HK-2 (cell line): Measurements from ENCODE around the gene SERPINB5.

Experiments used
- DNase-seq: peaks from one replicate; pipeline ENCODE4 v3.0.0-alpha.2; 2018; ENCODE audit not compliant: unreplicated experiment

SERPINB5 gene

DNA sequence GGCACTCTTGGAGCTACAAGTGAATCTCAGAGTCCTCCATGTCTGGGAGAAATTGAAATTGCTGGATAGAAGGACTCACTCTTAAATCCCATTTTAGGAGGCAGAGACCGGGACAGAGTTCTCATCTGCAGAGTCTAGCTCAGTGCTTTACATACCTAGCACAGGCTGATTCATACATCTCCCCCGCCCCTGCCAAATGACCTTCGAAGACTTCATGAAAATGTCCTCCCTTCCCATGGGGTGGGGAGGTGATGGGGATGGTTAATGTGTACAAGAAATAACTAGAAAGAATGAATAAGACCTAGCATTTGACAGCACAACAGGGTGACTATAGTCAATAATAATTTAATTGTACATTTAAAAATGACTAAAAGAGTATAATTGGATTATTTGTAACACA is 8.2 kb upstream of the SERPINB5 start:
- no peak for DNase-seq

DNA sequence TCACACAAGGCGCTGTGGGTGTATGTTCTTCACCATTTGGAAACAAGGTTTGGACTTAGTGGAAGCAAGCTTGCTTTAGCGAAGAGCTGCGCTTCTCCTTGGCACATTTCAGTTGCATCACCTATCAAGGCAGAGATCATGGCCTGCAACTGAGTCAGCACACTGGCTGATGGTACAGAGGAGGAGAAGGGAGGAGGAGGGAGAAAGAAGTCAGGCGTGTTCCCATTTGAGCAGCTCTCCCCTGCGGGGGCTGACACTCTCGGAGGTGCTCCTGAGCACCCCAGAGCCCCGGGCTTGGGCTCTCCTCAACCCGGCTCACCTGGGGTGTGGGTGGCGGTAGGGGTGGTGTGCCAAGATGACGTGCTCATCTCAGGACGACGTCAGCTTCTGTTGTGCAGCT is 6.0 kb upstream of the SERPINB5 start:
- no peak for DNase-seq

DNA sequence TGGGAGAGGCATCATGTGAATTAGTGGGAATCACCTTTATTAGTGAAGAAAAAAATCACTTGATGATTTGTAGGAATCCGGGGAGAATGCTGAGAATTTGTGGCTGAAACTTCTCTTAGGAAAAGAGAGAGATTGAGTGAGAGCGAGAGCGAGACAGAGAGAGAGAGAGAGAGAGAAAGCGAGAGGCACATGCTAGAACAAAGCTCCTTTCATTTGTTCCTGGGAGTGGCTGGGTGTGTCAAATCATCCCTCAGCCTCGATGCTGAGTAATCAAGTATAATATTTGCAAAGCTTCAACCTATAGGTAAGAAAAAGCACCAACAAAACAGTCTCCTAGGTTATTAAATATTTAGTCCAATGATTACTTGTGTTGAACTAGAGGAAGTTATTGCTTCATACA is 4.4 kb upstream of the SERPINB5 start:
- no peak for DNase-seq

DNA sequence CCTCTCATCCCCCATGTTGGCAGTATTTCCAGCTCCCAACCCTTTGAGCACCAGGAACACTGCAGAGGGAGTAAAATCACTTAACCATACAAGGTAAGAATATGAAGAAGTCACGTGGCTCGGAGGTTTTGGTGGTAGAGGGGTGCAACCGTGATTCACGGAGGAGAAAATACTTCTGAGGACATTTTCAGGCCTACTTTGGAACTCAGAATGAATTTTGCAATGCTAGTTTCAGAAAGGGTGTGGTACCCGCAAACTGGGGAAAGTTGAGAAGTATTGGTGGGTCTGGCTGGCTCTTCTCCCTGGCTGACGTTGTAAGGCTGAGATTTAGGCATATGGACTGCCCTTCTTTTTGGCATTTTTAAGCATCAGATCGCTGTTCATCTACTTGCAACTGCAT is 442 bp downstream of the SERPINB5 start:
- DNase-seq = no peak

DNA sequence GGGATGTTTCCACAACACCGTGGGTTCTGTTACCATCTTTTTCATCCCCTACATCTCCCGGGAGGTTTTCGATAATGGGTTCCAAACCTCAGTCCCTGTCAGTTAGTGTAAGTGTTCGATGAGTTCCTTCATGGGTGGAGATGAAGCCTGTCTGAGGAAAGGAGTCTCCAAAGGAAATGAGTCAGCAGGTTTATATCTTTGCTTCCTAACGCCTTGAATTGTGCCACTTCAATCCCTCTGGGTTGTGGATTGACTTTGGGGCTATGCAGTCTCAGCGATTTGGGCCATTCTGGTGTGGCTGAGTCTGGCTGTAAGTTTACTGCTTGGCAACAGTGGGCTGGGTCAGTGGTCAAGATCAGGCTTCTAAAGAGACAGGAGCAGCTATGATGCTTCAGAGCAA is 1.2 kb downstream of the SERPINB5 start:
- DNase-seq = no peak

DNA sequence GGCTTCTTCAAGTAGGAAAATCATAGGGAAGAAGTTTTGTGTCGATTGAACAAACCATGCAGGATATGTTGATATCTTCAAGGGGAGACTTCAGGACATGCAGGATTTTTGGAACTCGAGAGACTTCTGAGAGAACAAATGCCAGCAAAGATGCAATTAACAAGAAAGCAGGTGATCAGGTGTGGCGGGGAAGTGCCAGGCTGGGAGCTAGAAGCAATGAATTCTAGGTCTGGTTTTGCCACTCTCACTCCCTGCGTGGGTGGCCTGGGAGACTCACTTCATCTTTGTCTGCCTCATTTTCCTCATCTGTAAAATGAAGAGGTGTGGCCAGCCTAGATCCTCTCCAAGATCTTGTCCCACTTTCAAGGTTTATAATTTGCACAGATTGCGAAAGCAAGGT is 3.1 kb downstream of the SERPINB5 start:
- no peak for DNase-seq

DNA sequence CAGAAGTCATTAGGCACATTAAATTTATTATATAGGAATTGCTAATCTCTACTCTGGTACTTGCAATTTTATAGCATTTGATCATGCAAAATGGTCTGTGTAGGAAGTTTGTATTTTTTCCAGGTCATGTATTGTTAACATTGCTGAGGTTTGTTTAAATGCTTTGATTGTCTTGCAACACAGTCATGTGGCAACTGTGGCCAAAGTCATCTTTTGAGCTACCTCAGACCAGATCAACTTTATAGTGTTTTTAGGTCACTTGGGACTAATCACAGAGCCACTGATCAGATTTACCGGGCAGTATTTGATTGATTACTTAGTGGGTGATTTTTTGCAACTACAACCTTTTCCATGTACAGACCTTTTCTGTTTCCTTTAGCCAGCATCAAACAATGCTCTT is 3.7 kb downstream of the SERPINB5 start:
- DNase-seq = no peak

DNA sequence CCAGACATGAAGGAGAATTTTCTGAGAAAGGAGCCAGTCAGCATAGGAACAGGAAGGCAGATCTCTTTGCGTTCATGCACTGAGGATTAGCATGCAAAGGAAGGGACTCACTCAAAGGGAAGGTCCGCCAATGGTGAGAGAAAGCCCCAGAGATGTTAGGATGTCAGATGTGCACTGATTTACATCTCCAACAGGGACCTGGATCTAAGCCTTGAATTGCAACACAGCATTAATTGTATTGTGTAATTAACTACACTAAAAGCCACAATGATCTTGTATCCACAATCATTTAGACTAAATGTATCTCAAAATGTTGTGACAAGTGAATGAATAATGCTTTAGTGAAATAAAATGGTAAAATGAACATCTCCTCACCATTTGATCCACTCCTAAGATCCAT is 4.2 kb downstream of the SERPINB5 start:
- DNase-seq = no peak

DNA sequence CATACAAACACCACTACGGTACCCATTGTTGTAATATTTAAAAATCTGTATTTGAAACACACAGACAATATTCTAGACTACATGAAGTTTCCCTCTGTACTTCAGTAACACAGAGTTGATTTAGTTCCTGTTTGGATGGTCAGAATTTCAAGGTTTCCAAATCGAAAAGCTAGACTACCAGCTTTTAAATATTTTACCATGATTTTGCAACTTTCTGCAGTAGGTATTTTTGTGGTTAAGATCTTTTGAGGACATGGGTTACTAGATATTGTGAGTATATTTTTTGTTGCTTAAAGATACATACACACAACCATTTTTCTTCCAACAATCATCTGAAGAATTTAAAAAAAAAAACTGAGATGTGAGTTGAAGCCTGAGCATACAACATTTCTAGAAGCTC is 10.9 kb downstream of the SERPINB5 start:
- DNase-seq = no peak

DNA sequence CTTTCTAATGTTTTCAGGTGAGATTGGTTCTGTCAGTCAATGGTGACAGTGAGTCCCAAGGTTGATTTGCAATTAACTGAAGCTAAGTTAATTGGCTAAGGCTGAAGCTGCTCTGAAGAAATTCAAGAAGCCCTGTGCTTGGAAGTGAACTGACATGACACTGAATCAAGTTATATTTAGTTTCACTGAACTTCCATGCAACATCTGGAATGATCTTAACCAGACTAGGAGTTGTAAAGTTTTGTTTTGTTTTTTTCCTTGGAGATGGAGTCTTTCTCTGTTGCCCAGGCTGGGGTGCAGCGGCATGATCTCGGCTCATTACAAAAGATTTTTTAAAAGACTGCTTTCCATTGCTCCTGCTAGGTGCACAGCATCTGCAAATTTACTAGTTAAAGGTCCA is 11.4 kb downstream of the SERPINB5 start:
- no peak for DNase-seq

DNA sequence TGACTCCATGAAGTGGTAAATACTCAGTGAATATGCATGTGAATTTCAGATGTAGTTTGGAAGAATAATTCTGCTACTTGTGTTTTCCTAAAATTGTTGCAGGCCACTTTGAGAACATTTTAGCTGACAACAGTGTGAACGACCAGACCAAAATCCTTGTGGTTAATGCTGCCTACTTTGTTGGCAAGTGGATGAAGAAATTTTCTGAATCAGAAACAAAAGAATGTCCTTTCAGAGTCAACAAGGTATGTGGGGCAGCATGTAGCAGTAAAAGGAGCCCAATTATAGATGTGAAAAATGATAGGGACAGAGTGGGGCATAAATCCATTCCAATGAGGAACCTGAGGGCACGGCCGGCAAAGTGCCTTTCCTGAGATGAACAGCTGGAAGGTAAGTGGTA is 16.1 kb downstream of the SERPINB5 start:
- no peak for DNase-seq

DNA sequence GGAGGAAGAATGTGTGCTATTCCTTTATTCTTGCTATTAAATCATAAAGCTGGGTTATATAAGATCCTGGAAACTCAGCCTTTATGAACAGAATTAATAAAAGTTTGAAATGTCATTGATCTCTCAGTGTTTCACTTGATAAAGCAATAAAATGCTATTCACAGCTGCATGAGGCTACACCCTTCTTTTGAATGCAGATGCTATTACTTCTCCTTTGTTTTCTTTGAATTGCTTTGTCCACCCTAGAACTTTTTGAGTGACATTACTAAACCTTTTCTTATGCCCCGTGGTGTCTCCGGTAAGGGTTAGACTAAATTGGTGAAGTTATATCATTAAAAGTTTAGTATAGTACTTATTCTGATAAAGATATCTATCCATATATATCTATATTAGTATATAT is 18.9 kb downstream of the SERPINB5 start:
- no peak for DNase-seq

DNA sequence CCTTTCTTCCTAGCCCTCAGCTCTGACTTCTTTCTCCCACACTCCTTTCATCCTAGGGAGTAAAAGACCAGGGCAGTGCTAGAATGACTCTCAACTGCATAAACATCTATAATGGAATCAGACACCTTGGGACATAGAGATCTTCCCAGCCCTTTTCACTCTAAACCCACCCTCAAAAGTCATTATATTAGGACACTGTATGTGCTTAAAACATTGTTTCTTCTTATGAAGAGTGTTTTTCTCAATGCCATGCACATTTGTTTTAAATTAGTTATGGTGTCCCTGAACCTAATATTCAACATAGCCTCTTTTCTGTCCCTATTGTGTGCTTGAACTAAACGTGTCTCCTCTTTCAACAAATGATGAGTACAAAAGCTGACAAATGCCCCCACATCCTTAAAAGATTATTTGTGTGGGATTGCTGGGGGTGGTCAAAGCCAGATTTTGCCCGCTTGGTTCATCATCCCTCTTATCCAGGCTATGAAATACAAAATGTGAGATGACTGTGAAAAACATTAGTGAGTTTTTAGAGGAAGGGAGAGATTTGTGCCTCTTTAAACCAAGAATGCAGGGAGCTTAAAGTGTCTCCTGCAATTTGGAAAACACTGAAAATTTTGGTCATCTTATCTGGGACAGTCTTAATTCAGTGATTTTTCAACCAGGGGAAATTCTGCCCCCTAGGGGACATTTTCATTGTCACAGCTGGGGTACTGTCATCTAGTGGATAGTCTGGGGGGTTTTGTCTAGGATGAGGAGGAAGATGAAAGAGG is 29.0 kb downstream of the SERPINB5 start:
- no peak for DNase-seq

DNA sequence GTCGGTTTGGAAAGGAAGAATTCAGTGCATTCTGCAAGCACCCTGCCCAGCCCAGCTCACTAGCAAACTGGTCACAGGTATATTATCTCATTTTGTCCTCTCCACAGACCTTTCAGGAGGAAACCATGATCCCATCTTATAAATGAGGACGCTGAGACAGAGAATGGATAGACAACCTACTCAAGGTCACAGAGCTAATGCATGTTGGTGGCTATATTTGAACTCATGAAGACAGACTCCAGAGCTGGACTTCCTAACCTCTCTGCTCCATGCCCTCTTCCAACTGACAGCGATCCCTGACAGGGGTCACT is 29.5 kb downstream of the SERPINB5 start:
- no peak for DNase-seq

DNA sequence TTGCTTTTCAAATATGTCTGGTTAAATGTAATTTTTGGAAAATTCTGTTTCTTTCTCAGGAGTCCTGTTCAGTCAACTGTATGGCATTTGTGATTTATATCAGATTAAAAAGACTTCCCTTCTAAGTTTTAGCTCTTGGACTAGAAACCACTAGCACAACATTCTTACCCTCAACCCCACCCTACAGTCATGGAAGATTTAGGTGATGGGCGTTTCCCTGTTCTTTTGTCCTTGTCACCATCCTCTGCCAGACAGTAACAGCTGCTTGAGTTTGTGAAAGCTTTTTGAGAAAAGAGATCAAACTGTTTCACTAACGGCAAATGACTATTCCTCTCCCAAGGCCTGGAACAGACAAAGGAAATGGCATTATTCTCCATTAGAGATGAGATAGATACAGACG is 31.8 kb downstream of the SERPINB5 start:
- no peak for DNase-seq

DNA sequence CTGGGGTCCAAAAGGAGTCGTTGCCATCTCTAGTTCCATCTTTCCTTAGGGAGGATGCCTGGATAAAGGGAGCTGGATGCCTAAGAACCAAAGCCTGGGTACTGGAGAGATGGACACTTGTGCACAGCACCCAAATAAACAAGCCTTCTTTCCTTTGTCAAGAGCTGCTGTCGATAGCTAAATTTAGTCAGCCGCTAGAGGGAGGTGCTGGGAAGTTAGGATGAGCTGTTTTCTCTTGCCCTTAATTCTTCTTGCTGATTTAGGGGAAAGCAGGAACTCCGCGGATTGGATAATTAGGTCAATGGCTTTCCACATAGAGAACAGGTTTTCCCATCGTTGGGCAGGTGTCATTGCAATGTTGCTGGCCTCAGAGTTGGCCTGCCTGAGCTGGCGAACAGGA is 34.5 kb downstream of the SERPINB5 start:
- DNase-seq = peak; percentile 8

DNA sequence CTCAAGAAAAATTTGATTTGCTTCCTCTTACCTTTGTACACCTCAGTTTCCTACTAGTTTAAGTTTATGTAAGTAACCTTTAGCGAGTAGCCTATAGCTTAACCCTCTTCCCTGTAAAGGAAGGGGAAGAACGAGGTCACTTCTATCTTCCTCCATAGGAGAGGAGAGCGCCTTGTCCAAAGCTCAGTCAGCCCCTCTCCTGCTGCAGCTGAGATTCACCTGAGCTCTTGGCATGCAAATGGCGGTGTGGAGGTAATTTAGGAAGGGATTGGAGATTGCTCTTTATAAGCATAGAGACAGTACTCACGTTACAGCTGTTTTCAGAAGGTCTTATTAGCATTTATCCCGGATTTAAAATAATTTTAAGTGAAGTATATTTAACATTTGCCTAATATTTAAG is 37.6 kb downstream of the SERPINB5 start:
- DNase-seq = no peak

DNA sequence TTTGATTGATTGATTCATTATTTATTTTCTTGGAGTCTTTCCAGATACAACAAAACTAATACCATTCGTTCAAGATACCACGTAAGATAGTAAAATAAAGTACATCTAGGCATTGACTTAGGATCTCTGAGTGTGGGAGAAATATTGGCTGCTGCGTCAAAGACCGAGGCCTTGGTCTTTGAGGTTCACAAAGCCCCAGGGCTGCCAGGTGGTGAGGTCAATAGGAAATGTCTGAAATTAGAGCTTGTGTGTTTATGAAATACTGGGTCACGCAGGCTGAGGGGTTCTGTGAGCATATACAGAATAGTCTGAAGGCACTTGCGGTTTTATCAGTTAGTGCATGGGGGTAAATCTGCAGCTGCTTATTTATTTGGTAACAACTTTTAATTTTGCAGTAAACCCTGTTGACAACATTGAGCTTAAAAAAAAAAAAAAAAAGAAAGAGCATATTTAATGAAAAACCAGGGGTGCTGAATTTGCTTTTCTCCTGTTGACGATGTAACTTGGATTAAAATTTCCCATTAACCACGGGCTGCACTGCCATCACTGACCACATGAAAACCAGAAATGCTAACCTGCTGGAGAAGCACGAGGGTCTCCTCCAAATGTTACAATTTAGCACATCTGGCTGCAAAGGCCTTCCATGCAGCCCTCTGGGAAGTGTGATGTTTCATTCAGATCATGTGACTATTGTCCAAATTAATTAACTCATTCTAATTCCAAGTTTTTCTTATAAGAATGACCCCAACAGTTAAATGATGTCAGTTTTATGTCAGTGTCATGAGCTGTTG is 38.3 kb downstream of the SERPINB5 start:
- no peak for DNase-seq

DNA sequence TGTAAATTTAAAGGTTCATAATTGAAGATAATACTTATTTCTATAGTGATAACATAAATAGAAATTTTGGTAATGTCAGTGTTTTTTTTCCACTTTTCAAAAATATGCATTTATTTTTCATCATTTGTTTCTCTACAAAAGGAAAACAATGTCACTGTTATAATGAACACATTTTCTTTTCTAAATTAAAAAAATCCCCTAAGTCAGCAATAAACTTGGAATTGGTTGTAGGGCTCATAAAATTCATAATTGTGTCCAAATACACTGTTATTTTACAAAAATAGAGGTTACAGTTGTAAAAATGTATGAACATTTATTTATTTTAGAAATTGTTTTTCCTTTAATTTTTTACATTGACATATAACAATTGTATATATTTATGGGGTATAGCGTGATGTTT is 39.0 kb downstream of the SERPINB5 start:
- DNase-seq = no peak

DNA sequence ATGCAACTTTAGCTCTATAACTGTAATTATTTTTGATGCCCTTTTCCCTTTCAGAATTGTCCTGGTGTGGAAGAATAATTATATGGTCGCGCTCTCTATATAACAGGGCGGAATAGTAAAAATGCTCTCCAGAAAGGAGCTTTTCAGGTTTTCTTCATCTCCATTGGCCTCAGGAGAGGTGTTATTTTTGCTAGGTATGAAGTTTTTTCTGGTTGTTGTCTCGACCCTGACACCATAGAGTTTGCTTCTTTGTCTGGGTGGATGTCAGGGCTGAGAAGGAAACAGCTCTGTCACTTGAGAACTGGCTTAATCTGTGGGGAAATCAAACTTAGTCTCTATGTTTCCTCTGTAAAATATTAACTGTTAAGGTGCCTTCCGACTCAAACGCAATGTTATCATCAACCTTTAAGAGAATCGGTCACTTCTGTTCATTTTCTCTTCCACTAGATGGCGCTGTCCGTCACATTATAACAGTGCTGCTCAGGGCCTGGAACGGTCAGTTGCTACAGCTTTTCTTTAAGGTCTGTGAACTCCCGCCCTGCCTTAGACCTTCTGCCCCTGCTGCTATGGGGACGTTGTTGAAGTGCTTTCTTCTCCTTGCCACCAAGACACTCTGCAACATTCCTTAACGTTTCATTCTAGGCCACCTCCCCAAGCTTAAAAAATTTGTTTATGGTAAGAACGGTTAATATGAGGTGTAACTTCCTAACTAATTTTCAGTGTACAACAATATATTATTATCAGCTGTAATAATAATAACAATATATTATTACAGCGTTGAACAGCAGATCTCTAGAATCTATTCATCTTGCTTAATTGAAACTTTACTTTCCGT is 41.6 kb downstream of the SERPINB5 start:
- DNase-seq = peak; percentile 49

DNA sequence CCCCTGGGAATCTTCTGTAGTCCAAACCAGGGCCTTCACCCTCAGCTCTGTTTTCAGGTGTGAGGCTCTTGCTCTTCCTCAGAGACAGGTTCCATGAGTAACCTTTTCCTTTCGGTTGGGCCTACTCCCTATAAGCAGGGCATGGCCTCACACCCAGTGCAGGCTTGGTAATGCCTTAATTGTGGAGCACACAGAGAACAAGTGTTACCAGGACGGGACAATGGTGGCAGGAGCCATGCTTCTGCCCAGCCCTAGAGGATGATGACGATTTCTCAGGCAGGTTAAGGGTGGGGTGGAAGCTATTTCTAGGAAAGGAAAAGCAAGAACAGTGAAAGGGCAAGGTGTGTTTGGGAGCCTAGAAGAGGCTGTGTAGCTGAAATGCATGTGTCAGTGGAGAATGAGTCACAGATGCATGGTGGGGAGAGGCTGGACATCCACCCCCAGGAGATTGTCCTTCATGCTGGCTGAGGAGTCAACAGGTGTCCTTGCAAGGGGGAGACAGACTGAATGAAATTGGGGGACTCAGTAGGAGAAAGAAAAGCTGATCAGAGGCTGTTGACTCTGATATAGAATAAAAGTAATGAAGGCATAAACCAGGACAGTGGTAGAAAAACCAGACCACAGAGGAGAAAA is 43.4 kb downstream of the SERPINB5 start:
- no peak for DNase-seq

DNA sequence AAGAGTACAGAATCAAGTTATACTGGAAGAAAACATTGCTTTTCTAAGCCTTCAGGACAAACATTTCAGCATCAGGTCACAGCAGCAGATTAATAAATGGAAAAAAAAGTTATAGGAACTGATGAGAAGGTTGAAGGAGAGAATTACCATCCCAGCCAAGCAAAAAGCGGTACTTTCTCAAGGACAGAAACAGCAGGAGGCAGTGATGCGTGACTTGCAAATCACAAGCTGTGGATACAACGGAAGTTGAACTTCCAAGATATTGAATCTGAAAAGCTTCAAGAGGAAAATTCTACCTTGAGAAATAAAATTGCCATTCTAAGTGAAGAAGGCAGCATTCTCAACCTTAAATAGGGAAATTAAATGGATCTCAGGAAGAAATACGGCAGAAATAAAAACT is 46.9 kb downstream of the SERPINB5 start:
- DNase-seq = no peak
